ENCODE data around the gene KLF15.

GRCh38 chr3:126360714-126361060, 3.5 kb upstream of the KLF15 start:
- no peak for TF ChIP-seq CTCF (IDR thresholded peaks at IDR 0.05)
- no peak for TF ChIP-seq ZFX (IDR thresholded peaks at IDR 0.05; ENCODE audit: borderline replicate concordance)

All from 22Rv1 (cell line).